NCI-H345 (cell line): ENCODE measurements around the gene CCT5.
"Not testable (repeated sequence)": the region's sequence is repeated elsewhere in the genome, so short reads cannot be mapped to it uniquely, and the experiment has no call there.

Experiments
- DNase-seq: peaks from one replicate; lab custom pipeline; 2025; lab: John Stamatoyannopoulos, UW

The CCT5 gene

DNA sequence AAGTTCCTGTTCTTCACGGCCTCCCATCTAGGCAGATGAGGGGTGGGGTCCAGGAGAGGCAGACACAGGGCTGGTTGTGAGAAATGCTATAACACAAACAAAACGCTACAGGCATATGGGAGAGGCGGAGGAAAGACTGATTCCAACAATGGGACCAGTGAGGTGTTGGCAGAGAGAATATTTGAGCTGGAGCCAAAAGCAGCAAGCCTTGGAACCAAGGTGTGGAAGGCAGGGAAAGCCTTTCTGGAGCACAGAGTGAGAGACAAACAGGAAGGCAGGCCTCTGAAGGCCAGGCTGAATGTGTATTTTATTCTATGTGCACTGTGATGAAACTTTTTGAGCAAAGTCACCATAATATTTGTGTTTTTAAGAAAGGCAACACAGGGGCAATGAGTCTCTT, 3.3 kb upstream of the CCT5 start:
- DNase-seq: no peak

DNA sequence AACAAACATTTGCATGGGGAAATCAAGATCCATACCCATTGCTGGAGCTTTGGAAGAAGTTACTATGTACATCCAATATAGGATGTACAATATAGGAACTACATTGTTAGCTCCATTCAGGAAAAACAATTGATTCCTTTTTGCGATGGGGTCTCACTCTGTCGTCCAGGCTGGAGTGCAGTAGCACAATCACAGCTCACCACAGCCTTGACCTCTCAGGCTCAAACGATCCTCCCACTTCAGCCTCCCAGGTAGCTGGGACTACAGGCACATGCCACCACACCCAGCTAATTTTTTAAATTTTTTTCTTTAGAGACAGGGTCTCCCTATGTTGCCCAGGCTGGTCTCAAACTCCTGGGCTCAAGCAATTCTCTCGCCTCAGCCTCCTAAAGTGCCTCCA, 2.9 kb upstream of the CCT5 start:
- not testable (repeated sequence) for DNase-seq

DNA sequence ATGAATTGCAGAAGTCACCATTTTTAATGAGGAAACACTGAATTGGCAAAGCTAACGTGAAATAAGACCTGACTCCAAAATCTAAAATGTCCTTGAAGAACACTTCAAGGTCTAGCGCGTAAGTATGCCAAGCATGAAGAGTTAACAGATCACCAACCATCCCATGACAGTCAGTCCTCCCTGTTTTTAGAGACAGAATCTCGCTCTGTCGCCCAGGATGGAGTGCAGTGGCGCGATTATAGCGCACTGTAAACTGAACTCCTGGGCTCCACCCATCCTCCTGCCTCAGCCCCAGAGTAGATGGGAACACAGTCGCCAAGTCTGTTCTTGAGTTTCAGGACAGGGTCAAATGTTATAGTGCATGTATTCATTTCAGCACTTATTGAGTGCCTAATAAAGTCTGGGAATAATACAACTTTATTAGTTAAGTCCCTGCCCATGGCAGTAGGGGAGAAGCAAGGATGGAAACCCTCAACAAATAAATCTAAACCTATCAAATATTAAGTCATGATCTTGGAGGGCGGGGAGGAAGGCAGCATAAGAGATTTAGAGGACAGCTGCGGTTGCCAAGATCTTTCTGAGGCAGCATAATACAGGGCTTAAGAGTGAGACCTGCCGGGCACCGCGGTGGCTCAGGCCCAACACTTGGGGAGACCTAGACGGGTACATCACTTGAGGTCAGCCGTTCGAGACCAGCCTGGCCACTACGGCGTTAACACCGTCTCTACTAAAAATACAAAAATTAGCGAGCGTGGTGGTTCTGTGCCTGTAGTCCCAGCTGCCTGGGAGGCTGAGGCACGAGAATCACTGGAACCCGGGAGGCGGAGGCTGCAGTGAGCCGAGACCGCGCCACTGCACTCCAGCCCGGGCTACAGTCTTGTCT, 1.5 kb upstream of the CCT5 start:
- DNase-seq: no peak

DNA sequence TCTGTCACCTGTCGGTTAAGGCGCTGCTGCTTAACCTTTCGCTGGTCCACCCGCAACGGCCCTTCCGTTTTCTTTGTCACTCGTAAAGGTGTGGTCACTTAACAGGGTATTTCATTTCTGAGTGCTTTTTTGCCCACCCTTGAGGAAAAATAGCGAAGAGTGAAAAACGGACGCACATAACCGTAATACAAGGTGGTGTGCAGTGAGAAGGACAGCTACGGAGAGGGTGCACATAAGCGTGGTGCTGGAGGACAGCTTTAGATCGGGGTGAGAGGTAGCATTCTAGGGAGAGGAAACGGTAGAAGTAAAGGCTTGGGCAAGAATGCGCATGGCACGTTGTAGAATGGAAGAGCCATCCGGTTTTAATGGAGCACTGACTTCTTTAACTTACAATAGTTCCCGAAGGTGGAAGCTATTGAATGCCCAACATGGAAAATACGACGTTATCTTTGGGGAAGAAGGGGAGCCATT, 761 bp downstream of the CCT5 start:
- no peak for DNase-seq

DNA sequence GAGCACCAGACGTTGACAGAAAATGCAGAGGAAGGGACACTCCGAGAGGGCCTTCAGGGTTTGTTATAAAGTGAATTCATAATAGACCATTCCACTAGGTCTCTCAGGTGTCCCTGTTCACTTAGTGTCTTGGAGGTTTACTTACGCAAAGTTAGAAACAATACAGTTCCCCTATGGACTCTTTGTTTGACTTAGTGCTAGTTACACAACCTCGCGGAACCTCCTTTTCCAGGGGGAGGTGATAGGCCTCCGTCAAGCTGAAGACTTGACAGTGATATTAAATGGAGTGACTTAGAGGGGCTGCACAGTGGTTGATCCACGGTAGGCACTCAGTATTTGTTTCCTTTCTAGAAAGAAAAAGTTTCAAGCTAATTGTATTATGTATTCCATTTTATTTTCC, 1.3 kb downstream of the CCT5 start:
- DNase-seq: no peak

DNA sequence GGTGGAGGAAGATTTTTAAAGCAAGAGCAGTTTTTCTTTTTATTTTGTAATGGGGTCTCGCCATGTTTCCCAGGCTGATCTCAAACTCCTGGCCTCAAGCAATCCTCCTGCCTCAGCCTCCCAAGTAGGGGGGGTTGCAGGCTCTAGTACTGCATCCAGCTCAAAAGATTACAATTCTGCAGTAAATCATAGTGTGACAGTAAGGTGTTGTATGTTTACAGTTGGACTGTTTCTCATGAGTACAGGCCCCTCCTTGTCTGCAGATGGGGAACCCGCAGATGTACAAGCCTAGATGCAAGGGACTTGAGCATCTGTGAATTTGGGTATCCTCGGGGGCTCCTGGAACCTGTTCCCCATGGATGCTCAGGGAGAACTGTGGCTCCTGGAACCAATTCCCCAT, 3.3 kb downstream of the CCT5 start:
- DNase-seq: no peak

DNA sequence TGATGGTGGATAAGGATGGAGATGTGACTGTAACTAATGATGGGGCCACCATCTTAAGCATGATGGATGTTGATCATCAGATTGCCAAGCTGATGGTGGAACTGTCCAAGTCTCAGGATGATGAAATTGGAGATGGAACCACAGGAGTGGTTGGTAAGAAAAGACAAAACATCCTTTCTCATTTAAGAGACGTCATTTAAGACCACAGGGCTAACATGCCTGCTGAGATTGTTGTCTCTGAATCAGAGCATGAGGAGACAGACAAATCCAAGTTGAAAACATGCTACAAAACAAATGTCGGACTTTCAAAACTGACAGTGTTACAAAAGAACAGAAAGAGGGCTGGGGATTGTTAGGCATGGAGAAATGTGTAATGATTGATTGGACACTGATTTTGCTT, 4.6 kb downstream of the CCT5 start:
- DNase-seq: no peak

DNA sequence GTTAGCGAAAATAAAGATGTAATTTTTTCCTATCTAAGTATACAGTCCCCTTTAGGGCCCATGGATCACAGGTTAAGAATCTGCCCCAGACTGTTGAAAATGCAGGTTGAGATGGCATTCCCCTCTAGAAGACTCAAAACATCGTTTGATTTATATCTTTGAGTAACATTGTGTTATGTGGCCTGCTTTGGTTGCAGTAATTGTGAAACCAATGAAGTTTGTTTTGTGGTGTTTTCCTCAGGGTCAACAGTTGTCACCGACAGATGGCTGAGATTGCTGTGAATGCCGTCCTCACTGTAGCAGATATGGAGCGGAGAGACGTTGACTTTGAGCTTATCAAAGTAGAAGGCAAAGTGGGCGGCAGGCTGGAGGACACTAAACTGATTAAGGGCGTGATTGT, 7.8 kb downstream of the CCT5 start:
- no peak for DNase-seq

DNA sequence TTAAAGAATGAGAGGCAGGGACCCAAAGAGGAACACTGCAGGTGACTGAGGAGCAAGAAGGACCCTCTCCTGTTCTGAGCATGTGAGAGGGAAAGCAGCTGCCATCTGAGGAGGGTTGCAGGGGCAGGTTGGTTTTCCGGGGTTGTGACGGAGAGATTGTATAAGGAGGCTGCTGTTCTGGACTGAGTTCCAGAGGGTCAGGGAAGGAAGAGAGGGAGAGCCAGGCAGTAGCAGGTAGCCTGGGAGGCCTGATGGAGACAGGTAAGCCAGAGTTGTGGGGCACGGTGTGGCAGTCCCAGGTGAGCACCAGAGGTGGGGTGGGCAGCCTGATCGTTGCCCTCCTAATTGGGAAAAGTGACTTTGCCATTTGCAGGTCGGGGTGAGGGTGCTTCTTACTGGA, 9.8 kb downstream of the CCT5 start:
- DNase-seq: no peak

DNA sequence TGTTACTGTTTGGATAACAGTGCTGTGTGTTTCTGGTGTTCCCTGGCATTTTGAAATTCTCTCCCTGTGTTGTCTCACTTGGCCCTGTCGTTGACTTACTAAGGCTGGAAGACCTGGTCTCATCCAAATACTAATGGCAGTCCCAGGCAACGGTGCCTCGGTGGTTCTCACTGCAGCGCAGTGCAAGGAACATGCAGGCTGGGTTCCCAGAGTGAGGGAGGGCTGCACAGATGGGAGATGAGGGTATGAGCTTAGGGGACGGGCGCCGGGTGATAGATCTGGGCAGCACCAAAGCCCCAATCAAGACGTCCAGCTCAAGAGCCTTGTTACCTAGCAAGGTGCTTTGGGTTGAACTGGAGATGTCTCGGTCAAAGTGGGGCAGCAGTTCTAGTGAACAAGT, 11.0 kb downstream of the CCT5 start:
- no peak for DNase-seq

DNA sequence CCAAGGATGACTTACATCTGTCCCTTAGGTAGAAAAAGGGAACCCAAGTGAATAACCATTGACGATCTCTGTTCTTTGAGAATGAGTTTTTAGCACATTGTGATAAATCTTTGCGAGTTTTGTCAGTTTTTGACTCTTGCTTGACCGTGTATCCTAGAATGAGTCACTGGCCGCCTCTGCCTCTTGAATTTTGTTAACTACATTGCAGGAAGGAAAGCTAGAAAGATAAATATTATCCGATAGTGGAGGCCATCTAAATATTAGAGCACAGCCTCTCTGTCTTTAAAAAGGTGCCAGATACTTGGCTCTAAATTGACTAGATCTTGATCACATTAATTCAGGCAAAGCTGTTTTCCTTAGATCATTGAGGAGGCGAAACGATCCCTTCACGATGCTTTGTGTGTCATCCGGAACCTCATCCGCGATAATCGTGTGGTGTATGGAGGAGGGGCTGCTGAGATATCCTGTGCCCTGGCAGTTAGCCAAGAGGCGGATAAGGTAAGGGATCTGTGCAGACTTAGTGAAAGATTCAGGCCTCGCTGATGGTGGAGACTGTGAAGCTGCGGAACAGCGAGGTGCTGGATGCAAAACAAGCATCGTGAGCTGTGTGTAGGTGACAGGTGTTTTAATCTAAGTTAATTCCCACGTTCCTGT, 12.2 kb downstream of the CCT5 start:
- DNase-seq: no peak

DNA sequence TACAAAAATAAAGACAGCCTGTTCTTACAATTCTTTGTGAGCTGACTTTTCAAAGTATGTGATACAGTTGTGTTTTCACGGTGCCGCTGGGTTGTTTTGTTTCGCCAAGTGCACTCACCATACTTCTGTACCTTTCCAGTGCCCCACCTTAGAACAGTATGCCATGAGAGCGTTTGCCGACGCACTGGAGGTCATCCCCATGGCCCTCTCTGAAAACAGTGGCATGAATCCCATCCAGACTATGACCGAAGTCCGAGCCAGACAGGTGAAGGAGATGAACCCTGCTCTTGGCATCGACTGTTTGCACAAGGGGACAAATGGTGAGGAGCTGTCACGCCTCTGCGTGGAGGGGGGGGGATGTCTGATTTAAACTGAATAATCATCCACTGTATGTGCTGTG, 12.9 kb downstream of the CCT5 start:
- DNase-seq: no peak

DNA sequence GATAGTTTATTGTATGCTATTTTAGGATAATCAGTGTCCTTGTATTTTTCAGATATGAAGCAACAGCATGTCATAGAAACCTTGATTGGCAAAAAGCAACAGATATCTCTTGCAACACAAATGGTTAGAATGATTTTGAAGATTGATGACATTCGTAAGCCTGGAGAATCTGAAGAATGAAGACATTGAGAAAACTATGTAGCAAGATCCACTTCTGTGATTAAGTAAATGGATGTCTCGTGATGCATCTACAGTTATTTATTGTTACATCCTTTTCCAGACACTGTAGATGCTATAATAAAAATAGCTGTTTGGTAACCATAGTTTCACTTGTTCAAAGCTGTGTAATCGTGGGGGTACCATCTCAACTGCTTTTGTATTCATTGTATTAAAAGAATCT, 14.5 kb downstream of the CCT5 start:
- no peak for DNase-seq

DNA sequence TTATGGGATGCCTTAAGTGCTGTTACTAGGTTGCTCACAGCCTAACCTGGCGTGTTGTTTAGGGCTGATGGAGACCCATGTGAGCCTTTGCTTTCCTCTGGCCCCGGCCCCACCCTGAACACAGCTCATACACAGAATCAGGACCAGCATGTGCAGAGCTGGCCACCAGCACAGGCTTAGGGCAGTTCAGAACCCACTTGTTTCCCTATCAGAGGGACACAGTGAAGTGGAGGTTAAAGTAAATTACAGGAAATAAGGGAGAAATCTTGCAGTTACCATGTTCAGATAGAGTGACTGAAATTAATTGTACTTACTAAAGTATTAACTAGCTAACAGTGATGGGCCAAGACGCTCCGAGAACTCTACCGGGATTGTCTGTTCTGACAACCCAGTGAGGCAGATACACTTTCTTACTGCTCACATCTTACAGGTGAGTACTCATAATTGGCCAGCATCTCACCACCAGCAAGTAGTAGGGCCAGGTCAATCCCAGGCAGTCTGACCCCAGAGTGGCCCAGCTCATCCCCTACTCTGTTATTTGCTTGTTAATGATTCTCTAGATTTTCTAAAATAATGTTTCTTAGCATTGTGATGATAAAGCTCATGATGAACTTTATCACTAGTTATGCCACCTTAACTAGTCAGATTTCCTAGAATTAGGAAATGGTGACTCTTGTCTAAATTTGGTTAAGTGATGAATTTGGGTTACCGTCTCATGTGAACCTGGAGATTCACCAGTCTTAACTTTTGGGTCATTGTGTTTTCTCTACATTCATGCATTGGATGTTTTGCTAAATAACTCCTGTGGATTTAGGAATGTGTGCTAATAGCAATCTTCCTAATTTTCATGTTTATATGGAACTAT, 15.4 kb downstream of the CCT5 start:
- no peak for DNase-seq

DNA sequence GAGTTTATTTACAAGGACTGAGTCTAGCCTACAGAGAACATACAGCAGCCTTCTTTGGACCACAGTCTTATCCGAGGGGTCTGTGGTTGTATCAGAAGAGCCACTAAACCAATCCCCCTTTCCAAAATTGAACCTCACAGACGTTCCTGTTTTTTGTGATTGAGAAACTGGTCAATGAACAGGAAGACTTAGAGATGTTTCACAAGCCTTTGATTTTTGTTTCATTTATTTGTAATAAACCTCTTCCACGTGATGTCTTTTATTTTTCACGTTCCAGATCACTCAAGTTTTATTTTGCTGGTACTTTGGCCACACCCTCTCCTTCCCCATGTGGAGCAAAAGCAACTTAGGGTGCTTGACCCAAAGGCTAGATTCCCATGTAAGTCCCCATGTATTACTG, 16.1 kb downstream of the CCT5 start:
- no peak for DNase-seq

DNA sequence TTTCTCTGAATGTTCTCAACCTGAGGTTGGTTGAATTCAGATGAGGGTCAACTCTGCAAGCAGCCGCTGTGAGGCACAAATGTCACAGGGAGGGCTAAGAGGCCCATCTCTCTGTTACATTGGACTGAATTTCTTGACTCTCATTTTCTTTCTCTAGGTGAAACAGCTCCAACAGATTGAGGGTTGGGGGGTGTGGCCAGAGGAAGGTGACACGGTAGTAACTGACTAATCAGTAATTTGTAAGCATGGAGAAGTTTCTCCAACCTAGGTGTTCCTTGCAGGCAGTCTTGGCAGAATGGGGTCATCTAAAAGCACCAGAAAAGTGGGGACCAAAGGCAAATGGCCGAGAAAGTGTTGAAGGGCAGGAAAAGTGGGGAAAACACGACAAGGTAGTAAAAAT, 16.8 kb downstream of the CCT5 start:
- no peak for DNase-seq

DNA sequence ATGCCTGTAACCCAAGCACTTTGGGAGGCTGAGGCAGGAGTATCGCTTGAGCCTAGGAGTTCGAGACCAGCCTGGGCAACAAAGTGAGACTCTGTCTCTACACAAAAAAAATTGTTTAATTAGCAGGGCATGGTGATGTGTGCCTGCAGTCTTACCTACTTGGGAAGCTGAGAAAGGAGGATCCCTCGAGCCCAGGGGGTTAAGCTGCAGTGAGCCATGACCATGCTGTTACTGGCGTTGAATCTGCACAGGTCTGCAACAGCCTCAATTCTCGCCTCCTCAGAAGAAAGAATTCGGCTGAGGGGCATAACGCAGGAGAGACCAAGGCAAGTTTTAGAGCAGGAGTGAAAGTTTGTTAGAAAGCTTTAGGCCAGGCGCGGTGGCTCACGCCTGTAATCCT, 18.0 kb downstream of the CCT5 start:
- no peak for DNase-seq

DNA sequence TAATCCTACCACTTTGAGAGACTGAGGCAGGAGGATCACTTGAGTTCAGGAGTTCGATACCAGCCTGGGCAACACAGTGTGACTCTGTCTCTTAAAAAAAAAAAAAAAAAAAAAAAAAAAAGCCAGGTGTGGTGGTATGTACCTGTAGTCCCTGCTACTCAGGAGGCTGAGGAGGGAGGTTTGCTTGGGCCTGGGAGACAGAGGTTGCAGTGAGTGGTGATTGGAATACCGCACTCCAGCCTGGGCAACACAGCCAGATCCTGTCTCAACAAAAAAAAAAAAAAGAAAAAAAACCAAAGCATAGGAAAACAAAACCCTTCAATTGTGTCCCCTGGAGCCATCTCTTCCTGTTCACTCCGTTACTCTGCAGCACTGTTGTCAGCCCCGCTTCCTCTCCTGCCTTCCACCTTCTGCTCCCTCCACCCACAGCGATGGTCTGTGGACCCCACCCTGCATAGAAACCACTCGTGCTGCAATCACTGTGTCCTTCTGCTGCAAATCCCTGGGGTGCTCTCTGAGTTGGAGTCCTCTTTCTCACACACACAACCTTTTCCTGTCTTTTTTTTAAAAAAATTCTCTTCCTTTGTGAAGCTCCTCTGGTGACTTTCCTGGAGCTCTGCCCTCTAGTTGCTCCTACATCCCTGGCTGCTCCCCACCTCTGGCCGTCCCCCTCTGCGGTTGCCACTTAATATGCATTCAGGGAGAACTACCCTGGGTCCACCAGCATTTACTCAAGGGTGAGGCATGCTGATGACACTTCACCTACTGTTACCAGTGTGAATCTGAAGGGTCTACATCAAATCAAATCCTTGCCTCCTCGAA, 22.2 kb downstream of the CCT5 start:
- DNase-seq: no peak

DNA sequence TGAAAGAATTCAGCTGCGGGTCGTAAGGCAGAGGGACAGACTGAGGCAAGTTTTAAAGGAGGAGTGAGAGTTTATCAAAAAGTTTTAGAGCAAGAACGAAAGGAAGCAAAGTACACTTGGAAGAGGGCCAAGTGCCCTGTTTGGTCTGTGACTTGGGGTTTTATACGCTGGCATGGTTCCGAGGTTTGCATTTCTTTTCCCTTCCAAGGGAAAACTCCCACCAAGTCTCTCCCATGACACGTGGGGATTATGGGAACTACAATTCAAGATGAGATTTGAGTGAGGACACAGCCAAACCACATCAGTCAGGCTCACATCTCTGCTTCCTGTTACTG, 22.8 kb downstream of the CCT5 start:
- not testable (repeated sequence) for DNase-seq

DNA sequence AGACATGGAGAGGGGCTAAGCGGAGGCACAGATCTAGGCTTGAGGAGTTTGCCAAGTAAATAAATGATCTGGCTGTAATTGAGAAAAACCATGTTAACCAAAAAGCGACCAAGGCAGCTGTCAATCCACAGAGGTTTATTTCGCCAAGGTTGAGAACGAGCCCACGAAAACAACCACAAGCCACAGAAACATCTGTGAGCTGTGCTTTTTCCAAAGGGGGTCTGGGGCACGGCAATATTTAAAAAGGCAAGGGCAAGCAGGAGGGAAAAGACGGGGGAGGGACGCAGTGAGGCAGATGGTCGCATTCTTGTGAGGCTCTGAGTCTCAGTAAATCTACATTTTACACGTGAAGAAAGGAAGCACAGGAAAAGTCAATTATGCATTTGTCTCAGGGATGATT, 25.4 kb downstream of the CCT5 start:
- DNase-seq: no peak

DNA sequence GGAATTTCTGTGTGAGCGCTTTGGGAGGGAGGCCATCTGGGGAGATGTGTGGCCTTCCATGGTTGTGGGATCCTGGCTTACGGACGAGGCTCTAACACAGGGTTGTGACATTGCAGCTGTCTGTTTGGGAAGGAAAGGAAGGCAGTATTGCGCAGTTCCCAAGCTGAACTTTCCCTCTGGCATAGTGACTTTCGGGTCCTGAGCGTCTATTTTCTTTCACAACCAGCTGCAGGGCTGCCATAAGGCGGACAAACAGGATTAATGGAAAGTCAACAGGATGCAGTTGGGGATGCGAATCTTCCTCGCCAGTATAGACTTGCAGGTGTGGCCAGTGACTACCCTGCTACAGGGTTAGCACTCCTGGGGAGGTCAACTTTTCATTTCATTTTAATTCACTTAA, 25.9 kb downstream of the CCT5 start:
- DNase-seq: no peak

DNA sequence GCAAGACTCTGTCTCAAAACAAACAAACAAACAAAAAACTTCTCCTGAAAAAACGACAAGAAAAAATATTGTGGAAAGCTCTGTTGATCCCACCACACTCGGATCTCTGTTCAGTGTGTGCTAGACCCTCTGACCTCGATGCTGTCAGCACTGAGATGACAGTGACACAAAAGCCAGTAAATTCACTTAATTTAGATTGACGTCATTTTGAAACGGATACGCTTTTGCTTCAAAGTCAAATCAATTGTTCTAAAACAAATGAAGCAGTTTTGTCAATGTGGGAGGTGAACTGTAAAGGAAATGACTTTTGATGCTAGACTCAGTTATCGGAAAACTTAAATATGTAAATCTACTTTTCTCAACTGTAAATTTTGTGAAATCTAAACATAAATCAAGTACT, 26.6 kb downstream of the CCT5 start:
- DNase-seq: no peak
